MCF 10A (cell line): ENCODE data around the gene AMOTL2. TPM values are rescaled to one million over a fixed set of nuclear protein-coding genes. Genes with fewer than 3 reads are reported as not detected.

Experiments
- BruUV-seq: library from RNA; stranded (reverse); fragments of 400-500 nt; replicated peaks from 2 replicates; lab custom pipeline; 2021; lab: Mats Ljungman, UMichigan
- CTCF ChIA-PET: fragments of 300-600 bp; sonication (Branson Sonifier 250); formaldehyde crosslinking; extraction: SDS; loops from one replicate; lab custom pipeline; 2021; ENCODE audit warnings: antibody characterized with exemption, inconsistent platforms; lab: Yijun Ruan, JAX
- POLR2A ChIA-PET: fragments of 300-600, 350-650 bp; sonication (Branson Sonifier 250); formaldehyde crosslinking; extraction: SDS; loops from one replicate; lab custom pipeline; 2020; ENCODE audit warnings: antibody characterized with exemption, inconsistent platforms; lab: Yijun Ruan, JAX
- DNase-seq: peaks from one replicate; pipeline ENCODE4 v3.0.0-alpha.2; 2018; ENCODE audit not compliant: unreplicated experiment
- H3K27ac Mint-ChIP-seq: one replicate; pipeline ENCODE4 v1.8.0; 2022; ENCODE audit warnings: mild to moderate bottlenecking, low read depth, mixed read lengths; ENCODE audit not compliant: unreplicated experiment
- H3K27me3 Mint-ChIP-seq: one replicate; pipeline ENCODE4 v1.8.0; 2022; ENCODE audit warnings: mixed read lengths; ENCODE audit not compliant: insufficient read depth, unreplicated experiment
- H3K36me3 Mint-ChIP-seq: one replicate; pipeline ENCODE4 v1.8.0; 2022; ENCODE audit warnings: mild to moderate bottlenecking, moderate library complexity, mixed read lengths; ENCODE audit not compliant: insufficient read depth, unreplicated experiment
- H3K4me1 Mint-ChIP-seq: one replicate; pipeline ENCODE4 v1.8.0; 2022; ENCODE audit warnings: mixed read lengths; ENCODE audit not compliant: insufficient read depth, unreplicated experiment
- H3K4me3 Mint-ChIP-seq: one replicate; pipeline ENCODE4 v1.8.0; 2022; ENCODE audit warnings: mild to moderate bottlenecking, moderate library complexity, mixed read lengths; ENCODE audit not compliant: unreplicated experiment
- H3K9me3 Mint-ChIP-seq: one replicate; pipeline ENCODE4 v1.8.0; 2022; ENCODE audit warnings: mixed read lengths; ENCODE audit not compliant: unreplicated experiment
- CTCF ChIP-seq: fragments of 200-600 bp; IDR thresholded peaks from one replicate; pipeline ENCODE4 v1.8.0; 2022; ENCODE audit warnings: antibody characterized with exemption, mild to moderate bottlenecking; ENCODE audit not compliant: unreplicated experiment
- intact Hi-C: fragments of 100-400 bp; cut with micrococcal nuclease; formaldehyde crosslinking; loops from 2 replicates; pipeline ENCODE4 v1.14.1; 2022
- total RNA-seq: library from RNA; stranded (reverse); gene quantifications from 2 replicates; pipeline ENCODE4 v1.2.3, GENCODE V29; 2022

Gene AMOTL2
- total RNA-seq, 1 experiment from 2014 or later: 137 TPM

GRCh38 chr3:134419214-134419959, 45.1 kb upstream of the AMOTL2 start:
- Mint-ChIP-seq H3K36me3 (no peaks in the 10 kb centered on the region), H3K27me3 (no peaks in the 10 kb centered on the region), H3K27ac (no peak overlapping the region), H3K4me1 (no peaks in the 10 kb centered on the region), H3K9me3 (no peaks in the 10 kb centered on the region), H3K4me3 (no peak overlapping the region)
- POLR2A ChIA-PET: interaction anchor here (1.0 kb wide), 1 partner anchor 10 kb away, joined by 4 read pairs; no protein-coding TSS in a partner anchor
- TF ChIP-seq CTCF: no peak
- no peak for DNase-seq
- no TSS peak for BruUV-seq
- CTCF ChIA-PET: interaction anchor here (1.7 kb wide), 1 partner anchor 7 kb away, joined by 4 read pairs; no protein-coding TSS in a partner anchor
- intact Hi-C loops: no loop called here

- Mint-ChIP-seq H3K9me3 (no peaks in the 10 kb centered on the region), H3K27me3 (no peaks in the 10 kb centered on the region), H3K4me1 (no peaks in the 10 kb centered on the region), H3K4me3 (no peak overlapping the region), H3K36me3 (peaks cover 6% of the 10 kb centered on the region), H3K27ac (no peak overlapping the region)
- POLR2A ChIA-PET: interaction anchor here (1.1 kb wide), 1 partner anchor 11 kb away, joined by 4 read pairs; no protein-coding TSS in a partner anchor
- BruUV-seq: no TSS peak
- no peak for DNase-seq
- CTCF ChIA-PET: no interaction called here
- TF ChIP-seq CTCF: no peak
- intact Hi-C loops: no loop called here
These were observed 34.8 kb upstream of the AMOTL2 start for GRCh38 chr3:134409041-134409440.

DNA sequence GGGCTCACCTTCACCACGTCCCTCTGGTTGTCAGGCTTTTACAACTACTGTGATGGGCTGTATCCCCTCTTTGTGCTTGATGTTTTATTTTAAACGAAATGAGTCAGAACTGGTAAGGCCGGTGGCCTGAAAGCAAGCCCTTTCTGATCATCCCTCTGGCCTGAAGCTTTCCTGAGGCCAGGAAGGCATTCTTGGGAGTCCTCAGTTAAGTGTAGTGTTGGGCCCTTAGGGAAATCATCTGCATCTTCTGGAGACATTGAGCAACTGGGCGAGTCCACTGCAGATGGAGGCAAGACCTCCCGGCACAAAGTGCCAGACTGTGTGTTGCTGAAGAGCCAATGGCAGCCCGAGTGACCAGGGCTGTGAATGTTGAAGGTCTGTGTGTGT, 33.0 kb upstream of the AMOTL2 start:
- Mint-ChIP-seq H3K36me3 (peaks cover 6% of the 10 kb centered on the region), H3K27me3 (no peaks in the 10 kb centered on the region)

More for the DNA sequence above, 33.0 kb upstream of the AMOTL2 start:
- no peak for TF ChIP-seq CTCF
- ChIA-PET CTCF (interaction anchor here (0.5 to 0.7 kb wide), 2 partner anchors 100 to 904 kb away, joined by 3 read pairs; no protein-coding TSS in a partner anchor), POLR2A (no interaction called here)
- DNase-seq: no peak
- Mint-ChIP-seq H3K27ac (no peak overlapping the region), H3K4me1 (no peaks in the 10 kb centered on the region), H3K9me3 (peaks cover 10% of the 10 kb centered on the region), H3K4me3 (no peak overlapping the region)
- intact Hi-C loops: no loop called here
- no TSS peak for BruUV-seq
